Left cardiac atrium (tissue), 4 donors: Measurements from ENCODE around the gene UNC5A. TPM values are rescaled to one million over a fixed set of nuclear protein-coding genes. Genes with fewer than 3 reads are reported as not detected.

Source experiments
- ATAC-seq, 2 donors: fragments of 200-7000 bp; cut with Tn5 transposase; one replicate each; pipeline ENCODE4 v1.9.1; 2020; ENCODE audit warnings: mild to moderate bottlenecking in 2 of 2, moderate library complexity in 2 of 2
- DNase-seq: peaks from one replicate; pipeline ENCODE4 v3.0.0-alpha.2; 2020
- intact Hi-C, 2 donors: fragments of 100-400 bp; cut with DNase I; formaldehyde crosslinking; loops; one replicate each; pipeline versions ENCODE4 v1.14.1 to v1.15.1; 2022 to 2023
- total RNA-seq, 2 donors: library from RNA; stranded (reverse); fragmentation: NEBNext Ultra II Directional; extraction: Animal tissue kit (Norgen Biotek cat#: 25700); gene quantifications; one replicate each; pipeline ENCODE4 v1.2.1, GENCODE V29; 2021
- donor health status: DM: no; HTN: yes; CAD: no.
- donor health status: DM: no; HTN: yes; CAD: no; lungs with severe emphysema.
- donor health status: DM: yes; HTN: yes; CAD: no.
- donor health status: Dilated cardiomyopathy.

The UNC5A gene
- total RNA-seq, 2 donors from 2014 or later = 0.35 to 0.50 TPM

DNA sequence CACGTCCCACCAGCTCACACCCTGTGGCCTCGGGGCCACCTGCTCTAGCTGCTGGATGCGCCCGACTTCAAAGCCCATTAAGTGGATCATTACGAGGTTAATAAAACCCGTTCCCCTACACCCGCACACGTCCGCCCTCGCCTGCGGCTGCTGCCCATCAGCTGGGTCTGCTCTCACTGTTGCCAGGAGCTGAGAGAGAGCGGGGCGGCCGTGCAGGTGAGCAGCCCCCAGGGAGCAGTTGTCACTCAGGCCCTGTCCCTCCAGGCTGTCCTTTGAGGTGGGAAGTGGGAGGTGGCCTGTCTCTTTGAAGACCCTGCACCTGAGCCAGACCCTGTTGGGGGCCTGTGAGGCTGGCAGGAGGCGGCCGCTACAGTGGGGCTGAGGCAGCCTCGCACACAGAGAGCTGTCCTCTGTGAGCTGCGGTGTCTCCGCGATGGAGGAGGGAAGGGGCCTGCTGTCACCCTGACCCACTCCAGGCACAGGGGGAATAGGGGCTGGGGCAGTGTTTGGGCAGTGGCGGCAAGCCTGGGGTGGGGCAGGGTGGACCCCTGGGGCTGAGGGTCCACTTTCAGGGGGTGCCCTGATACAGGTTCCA, 12.8 kb upstream of the UNC5A start:
- no peak for ATAC-seq
- intact Hi-C loops = no loop called here

GRCh38 chr5:176798086-176798876, 12.1 kb upstream of the UNC5A start:
- DNase-seq (no peak), ATAC-seq (no peak)
- intact Hi-C loops = no loop called here

More for the DNA sequence above, 12.8 kb upstream of the UNC5A start:
- DNase-seq = no peak

DNA sequence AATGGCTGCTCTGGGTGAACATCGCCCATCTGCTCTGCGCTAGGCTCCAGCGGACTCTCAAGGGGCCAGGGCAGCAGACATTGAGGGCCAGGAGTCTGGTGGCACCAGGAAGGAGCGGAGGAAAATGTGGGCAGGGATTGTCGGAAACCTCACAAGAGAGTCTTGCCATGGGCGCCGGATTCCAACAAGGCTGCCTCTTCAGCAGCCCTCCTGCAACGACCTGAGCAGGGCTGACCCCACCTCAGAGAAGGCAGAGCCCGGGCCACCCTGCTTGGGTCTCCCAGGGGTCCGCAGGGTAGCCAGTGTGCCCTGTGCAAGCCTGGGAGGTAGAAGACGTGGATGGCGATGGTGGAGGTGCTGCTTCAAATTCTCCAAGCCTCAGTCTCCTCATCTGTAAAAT, 11.4 kb upstream of the UNC5A start:
- DNase-seq = no peak
- intact Hi-C loops = no loop called here
- ATAC-seq = no peak

- intact Hi-C loops = no loop called here
- DNase-seq = no peak
Observed at GRCh38 chr5:176799488-176799887, 10.9 kb upstream of the UNC5A start.

GRCh38 chr5:176800024-176800423, 10.3 kb upstream of the UNC5A start:
- ATAC-seq = no peak
- intact Hi-C loops = no loop called here
- no peak for DNase-seq

More at GRCh38 chr5:176799488-176799887, 10.9 kb upstream of the UNC5A start:
- ATAC-seq = no peak

- intact Hi-C loops = no loop called here
- no peak for DNase-seq
- no peak for ATAC-seq
Observed at GRCh38 chr5:176802116-176802784, 8.1 kb upstream of the UNC5A start.

- no peak for DNase-seq
- intact Hi-C loops = no loop called here
Observed at GRCh38 chr5:176803068-176803942, 7.1 kb upstream of the UNC5A start.

GRCh38 chr5:176803943-176804498, 6.3 kb upstream of the UNC5A start:
- ATAC-seq (no peak), DNase-seq (no peak)
- intact Hi-C loops = no loop called here

More at GRCh38 chr5:176803068-176803942, 7.1 kb upstream of the UNC5A start:
- ATAC-seq = no peak

GRCh38 chr5:176806137-176806536, 4.2 kb upstream of the UNC5A start:
- no peak for ATAC-seq
- no peak for DNase-seq
- intact Hi-C loops = no loop called here

GRCh38 chr5:176809544-176810080, 747 bp upstream of the UNC5A start:
- ATAC-seq = no peak
- intact Hi-C loops = loop anchor here in 1 of 2 donors (10.0 kb wide), 1 partner anchor 155 kb away; no protein-coding TSS in a partner anchor
- DNase-seq = no peak

DNA sequence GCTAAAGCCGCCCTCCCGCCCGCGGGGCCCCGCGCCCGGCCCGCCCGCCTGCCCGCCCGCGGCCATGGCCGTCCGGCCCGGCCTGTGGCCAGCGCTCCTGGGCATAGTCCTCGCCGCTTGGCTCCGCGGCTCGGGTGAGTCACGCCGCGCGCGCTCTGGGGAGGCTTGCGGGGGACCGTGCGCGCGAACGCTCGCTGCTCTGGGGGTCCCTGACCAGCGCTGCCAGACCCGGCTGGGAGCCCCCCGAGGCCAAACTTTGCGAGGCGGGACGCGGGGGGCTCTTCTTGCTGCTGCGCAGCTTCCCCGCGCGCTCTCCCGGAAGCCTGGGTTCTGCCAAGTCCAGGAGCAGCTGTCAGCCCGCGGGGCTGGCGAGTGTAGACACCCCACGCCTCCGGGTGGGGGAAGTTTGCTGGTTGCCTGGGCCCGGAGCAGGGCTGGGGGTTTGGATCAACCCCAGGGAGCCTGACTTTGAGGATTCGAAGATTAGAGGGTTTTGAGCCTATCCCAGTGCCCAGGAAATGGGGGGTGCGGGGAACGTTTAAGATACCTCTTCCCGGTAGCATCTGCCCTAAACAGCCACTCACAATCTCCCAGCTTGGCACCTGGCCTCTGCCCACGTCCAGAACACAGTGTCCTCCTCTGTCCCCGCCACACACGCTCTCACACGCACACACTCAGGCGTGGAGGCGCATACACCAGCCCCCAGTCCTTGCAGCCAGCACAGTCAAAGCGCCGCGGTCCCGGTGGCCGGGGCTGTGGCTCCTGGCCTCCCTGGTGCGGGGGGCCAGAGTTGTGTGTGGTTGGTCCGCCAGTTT, 535 bp downstream of the UNC5A start:
- intact Hi-C loops = loop anchor here in 1 of 2 donors (10.0 kb wide), 1 partner anchor 156 kb away; no protein-coding TSS in a partner anchor
- peak in 1 of 2 donors; percentile 24 for ATAC-seq
- no peak for DNase-seq

- no peak for DNase-seq
- no peak for ATAC-seq
- intact Hi-C loops = loop anchor here in 1 of 2 donors (10.0 kb wide), 1 partner anchor 158 kb away; no protein-coding TSS in a partner anchor
Observed at GRCh38 chr5:176812269-176813259, 2.2 kb downstream of the UNC5A start.

- ATAC-seq (no peak), DNase-seq (no peak)
- intact Hi-C loops = loop anchor here in 1 of 2 donors (10.0 kb wide), 1 partner anchor 159 kb away; no protein-coding TSS in a partner anchor
Observed at GRCh38 chr5:176813587-176814312, 3.4 kb downstream of the UNC5A start.

DNA sequence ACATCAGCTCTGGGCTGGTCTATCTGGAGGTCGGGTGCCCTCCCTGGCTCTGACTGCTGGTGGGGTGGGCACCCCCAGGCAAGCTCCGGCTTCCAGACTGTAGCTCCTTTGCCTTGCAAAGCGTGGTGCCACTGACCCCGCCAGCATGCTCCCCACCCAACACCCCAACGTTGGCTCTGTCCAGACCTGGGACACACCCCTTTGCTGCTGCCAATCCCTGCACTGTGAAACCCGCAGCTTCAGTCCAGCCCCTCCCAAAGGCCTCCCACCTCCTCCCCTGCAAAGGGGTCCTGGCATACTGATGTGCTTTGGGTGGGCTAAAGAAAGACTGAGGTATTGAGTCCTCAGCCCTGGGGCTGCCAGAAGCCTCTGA, 3.9 kb downstream of the UNC5A start:
- intact Hi-C loops = loop anchor here in 1 of 2 donors (10.0 kb wide), 1 partner anchor 159 kb away; no protein-coding TSS in a partner anchor
- DNase-seq (no peak), ATAC-seq (no peak)

- no peak for DNase-seq
- ATAC-seq = no peak
- intact Hi-C loops = loop anchor here in 1 of 2 donors (10.0 kb wide), 1 partner anchor 160 kb away; no protein-coding TSS in a partner anchor
Observed at GRCh38 chr5:176814836-176815438, 4.6 kb downstream of the UNC5A start.
